G401 (cell line): ENCODE data around the gene MRGPRD. TPM values are rescaled to one million over a fixed set of nuclear protein-coding genes. Genes with fewer than 3 reads are reported as not detected.

Experiments used
- DNase-seq: peaks from one replicate; pipeline ENCODE4 v3.0.0-alpha.2; 2015; ENCODE audit warnings: low spot score
- in situ Hi-C: cut with HindIII; loops from 2 replicates; pipeline ENCODE4 v1.10.0; 2016; ENCODE audit warnings: low sequenced_read_pairs, mixed read lengths
- total RNA-seq: library from RNA; depleted of rRNA; stranded (reverse); fragments of >200 nt; shearing (Covaris generic); gene quantifications from 2 replicates; pipeline ENCODE4 v1.2.3, GENCODE V29; 2014; rRNA removed

MRGPRD gene, protein sequence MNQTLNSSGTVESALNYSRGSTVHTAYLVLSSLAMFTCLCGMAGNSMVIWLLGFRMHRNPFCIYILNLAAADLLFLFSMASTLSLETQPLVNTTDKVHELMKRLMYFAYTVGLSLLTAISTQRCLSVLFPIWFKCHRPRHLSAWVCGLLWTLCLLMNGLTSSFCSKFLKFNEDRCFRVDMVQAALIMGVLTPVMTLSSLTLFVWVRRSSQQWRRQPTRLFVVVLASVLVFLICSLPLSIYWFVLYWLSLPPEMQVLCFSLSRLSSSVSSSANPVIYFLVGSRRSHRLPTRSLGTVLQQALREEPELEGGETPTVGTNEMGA
- total RNA-seq, result not detected in 2 replicates

DNA sequence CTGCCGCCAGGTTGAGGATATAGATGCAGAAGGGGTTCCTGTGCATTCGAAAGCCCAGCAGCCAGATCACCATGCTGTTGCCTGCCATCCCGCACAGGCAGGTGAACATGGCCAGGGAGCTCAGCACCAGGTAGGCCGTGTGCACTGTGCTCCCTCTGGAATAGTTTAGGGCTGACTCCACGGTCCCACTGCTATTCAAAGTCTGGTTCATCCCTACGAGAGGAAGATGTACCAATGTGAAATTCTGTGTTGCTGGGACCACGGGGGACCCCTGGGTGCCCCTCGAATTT lies at the start of gene MRGPRD:
Gene MRGPRD (minus strand): TSS at position 211 of the 290 bp plus-strand sequence. CDS start 0 bp downstream, at position 211.
- no peak for DNase-seq
- in situ Hi-C loops, result no loop called here

DNA sequence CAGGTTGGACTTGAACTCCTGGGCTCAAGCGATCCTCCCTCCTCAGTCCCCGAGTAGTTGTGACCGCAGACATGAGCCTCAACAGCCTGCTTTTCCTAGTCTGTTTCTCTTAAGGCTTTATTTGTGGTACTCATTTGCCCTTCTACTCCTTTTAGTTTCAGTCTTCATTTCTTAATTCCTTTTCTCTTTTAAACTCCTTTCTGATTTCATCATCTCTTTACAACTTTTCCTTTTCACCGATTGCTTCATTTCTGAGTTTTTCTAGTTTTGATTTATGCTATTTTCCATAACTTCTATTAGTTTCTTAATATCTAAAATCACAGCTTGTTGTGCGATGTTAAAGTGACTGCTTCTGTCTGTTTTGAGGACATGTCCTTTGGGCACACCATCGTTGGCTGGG lies 49.5 kb upstream of the MRGPRD start:
- in situ Hi-C loops, result no loop called here

DNA sequence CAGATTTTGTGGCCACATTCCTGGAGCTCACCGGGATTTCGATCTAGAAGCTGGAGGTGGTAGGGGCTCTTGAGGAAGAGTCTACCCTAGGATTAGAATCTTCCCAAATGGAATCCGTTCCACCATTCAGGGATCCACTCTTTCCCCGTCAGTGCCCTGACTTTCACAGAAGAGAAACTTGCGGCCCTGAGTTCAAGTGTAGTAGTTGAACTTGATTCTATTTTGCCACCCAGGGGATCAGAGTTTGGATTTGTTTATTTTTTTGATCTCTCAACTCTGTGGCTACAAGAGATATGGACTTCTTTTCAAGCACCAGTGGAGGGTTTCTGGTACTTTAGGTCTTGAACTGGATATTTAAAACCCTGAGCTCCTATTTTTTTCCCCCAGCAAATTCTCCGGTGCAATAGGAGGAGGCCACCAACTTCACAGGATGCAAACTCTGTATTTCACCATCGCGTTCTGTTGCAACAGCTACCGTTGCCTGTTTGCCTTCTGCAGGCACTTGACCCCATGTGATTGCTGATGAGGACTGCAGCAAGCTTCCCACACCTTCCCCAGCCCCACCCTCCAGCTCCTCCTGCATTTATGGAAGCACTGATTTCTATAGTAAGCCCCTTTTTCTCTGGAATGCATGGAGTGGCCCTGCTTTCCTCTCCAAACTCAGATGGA lies 47.1 kb upstream of the MRGPRD start:
- DNase-seq, result no peak
- in situ Hi-C loops, result no loop called here

More for the DNA sequence above, 49.5 kb upstream of the MRGPRD start:
- DNase-seq, result no peak

DNA sequence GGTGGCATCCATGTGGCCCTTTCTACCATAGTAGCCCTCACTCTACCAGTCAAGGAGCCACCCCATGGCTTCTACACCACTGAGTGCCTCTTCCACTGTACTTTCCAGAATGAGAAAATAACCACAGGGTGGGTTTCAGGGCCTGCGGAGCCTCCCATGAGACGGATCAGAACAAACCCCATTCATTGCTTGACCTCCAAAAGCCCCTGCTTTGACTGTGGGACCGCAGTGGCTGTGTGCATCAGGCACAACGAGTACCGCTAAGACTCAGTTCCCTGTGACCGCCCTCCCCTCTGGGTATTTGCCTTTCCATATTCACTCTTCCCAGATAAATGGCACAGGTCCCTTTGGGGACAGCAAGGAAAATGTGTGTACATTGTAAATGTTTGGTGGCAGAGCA lies 43.7 kb upstream of the MRGPRD start:
- no peak for DNase-seq
- in situ Hi-C loops, result no loop called here

DNA sequence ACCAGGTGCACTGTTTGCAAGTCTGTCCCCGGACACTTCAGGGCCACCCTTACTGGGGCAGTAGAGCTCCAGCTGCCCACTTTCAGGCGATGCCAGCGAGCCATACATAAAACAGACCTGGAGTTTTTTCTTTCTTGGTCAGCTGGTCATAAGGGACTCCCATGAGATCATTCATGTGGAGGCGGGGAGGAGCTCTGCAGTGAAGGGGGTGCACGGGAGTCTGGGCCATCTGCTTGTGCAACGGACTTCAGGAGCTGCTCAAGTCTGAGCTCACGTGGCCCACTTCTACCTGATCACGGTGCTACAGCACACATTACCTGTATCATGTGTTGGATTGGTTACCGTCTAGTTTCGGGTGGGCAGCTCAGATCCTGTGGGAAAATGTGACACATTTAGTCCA lies 41.5 kb upstream of the MRGPRD start:
- in situ Hi-C loops, result no loop called here

DNA sequence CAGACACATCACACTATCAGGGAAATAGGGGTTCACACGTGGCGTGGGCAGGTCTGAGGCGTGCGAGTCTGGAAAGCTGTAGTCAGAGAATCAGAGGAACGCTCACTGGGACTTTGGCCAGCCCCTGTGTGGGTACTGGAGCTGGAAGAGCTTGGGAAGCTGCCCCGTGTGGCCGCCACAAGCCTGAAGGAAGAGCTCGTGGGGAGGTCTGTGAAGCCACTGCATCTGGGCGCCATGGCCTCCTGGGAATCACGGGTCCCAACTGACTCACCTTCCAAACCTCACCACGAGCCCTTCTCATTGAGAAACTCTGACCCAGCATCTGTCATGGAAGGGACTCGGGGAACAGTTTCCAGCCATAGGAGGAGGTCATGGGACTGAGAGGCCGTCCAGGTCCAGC lies 38.1 kb upstream of the MRGPRD start:
- in situ Hi-C loops, result no loop called here
- DNase-seq, result no peak

More for the DNA sequence above, 41.5 kb upstream of the MRGPRD start:
- no peak for DNase-seq

DNA sequence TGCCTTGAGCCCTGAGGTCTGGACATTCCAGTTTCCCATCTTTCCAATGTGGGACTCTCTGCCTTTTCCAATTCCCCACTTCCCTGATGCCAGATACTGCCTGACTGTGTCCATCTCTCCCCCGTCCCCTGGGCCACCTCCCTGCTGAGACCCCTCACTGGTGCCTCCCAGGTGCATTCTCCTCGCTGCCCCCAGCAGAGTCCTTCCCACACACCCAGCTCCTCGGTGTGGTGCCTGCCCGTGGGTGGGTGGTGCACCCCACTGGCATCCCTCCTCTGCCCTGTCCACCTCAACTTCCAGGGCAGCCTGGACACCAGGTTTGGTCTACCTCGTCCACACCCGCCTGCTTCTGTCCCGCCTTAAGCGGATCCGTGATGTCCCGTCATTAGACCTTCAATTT lies 37.2 kb upstream of the MRGPRD start:
- in situ Hi-C loops, result no loop called here
- DNase-seq, result no peak

DNA sequence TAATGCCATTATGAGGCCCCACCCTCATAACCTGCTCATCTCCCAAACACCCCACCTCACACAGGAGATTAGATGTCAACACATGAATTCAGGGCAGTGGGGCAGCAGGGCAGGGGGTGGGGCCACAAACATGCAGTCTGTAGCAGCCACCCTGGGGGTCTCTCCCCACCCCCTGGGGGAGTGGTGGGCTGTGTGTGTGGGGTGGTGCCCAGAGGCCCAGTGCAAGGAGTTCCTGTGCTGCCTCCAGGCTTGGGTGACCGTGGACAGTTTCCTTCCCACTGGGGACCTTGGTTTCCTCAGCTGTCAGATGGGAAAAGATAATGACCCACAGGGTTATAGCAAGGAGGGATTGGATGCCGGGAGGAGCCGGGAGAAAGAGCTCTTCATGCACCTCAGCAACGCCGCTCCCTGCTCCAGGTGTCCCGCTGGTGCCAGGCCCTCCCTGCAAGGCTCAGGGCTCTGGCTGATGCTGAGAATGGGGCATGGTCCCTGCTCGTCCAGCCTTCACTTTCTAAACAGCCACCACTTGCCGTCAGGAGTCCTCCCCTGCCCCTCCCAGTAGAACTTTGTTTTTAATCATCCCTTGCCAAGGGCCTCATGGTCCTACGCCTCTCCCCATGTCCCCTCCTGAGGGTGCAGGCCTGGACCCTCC lies 34.2 kb upstream of the MRGPRD start:
- in situ Hi-C loops, result no loop called here
- DNase-seq, result no peak

DNA sequence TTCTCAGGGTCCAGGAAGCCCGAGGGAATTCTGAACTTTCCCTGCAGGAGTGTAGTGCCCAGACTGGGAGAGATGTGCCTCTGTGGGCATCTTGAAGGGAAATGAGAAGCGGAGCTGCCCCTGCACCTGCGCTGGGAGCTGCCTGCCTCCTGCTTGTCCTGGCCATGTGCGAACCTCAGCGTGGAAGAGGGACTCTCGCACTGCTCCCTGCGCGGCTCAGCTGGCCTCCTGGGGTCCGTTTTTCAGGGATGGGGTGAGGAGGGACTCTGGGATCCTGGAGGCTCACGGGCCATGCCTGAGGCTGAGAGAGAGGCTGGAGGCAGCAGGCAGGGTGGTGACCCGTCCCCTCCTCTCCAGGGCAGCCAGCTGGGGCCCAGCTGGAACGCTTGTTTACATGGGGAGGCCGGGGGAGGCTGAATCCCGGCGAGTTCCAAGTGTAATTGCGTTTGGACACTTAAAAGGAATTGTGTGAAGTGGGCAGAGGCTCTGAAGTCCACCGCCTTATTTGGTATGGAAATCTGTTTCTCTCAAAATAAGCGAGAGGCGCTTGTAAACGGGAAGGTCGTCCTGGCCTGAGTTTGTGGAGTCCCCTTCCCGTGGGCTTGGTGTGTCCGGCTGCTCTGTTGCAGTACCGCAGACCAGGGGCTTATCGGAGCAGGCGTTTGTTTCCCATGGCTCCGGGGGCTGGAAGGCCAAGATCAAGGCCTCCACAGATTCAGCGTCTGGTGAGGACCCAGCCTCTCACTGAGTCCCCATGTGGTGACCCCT lies 33.5 kb upstream of the MRGPRD start:
- in situ Hi-C loops, result no loop called here
- no peak for DNase-seq

DNA sequence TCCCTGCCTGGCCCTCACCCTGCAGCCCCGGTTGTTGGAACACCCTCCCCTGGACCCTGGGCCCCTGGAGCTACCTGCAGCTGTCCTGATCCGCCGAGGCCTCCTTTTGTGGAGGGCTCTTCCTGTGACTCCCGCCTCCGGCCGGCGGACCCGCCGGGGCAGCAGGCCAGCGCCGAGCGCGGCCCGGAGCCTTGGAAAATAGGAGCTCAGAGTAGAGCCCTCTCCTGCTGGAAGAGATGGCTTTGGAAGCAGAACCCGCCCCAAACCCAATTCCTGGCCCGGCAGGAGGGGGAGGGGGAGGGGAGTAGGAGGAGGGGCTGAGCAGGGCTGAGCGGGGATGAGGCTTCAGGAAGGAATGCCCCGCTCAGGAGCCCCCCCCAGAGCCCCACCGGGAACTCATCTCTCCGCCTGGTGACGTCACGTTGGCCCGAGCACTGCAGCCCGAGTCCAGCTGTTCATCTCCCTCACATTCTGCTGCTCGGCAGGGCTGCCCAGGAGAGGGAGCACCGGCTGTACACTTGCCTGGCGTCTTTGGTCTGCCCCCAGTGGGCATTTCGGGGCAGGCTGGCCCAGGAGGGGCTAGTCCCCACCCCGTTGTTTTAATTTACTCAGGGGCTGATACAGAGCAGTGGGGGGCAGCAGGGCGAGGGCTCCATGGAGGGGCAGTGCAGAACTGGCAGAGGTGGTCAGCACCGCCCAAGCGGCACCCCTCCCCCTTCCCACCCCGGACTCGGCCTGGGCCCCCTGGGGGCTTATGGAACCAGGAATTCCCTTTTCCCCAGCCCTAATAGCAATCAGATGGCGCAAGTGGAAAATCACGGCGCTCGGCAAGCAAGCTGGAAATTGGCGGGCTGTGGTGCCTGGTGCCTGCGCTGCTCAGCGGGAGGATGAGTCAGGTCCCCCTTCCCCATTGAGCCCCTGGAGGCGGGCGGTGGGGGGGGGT lies 32.5 kb upstream of the MRGPRD start, which contains the start of gene MRGPRF:
Gene MRGPRF (minus strand): TSS at position 238 of the 943 bp plus-strand sequence. CDS start 3,345 bp downstream, outside the sequence.
- in situ Hi-C loops, result no loop called here
- peak; percentile 87 for DNase-seq

DNA sequence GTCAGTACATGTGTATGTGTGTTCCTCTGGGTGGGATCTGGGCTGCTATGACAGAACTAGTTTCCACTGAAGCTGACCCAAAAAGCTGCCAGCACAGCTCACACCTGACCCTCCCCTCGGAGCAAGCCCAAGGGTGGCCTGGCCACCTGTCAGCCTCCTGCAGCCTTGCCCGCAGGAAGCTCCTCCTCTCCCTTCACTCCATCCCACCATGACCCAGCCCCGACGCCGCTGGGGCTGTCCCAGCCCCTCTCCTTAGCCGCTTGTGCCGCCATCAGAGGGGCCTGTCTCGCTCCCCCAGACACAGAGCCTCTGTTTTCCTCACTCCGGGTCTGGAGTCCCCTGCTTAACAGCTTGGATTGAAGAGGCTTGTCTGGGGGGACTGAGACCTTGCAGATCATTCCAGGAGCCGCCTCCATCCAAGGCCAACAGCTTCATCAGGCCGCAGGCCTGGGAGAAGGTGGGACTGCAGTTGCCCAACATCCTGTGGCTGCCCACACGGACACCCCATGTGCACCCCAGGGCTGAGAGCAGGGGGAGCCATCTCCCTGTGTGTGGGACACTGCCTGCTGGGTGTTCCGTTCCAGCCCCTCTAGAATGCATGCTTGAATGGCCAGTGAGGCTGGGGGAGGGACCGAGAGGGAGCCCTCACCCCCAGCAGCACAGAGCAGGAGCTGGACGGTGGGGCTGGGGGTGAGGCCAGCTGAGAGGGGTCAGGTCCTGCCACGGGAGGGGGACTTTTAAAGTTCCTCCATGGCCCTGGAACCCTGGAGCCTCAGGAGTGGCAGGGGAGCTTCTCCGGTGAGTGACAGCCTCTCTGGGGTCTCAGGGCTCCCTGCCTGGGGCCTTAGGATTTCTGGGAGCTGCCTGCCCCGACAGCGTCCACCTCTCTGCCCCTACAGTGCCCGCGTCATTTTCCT lies 31.6 kb upstream of the MRGPRD start:
- DNase-seq, result no peak
- in situ Hi-C loops, result no loop called here

DNA sequence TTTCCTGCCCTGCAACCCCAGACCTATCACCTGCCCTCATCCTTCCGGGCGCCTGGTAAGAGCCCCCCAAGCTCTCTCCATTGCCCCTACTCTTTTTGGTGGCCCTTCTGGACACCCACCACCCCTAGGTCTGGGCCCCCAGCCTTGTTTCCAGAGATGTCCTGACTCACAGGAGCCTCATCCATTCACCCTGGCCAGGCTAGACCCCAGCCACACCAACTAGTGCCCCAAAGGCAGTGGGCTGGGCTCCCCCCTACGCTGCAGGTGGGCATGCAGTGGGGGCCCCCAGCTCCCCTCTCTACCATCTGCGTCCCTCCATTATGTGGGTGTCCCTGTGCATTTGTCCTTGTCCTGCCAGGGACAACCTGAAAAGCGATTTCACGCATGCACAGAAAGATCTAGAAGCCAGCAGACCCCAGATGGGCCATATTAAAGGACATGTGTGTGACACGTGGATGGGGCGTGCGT lies 30.9 kb upstream of the MRGPRD start:
- DNase-seq, result no peak
- in situ Hi-C loops, result no loop called here

DNA sequence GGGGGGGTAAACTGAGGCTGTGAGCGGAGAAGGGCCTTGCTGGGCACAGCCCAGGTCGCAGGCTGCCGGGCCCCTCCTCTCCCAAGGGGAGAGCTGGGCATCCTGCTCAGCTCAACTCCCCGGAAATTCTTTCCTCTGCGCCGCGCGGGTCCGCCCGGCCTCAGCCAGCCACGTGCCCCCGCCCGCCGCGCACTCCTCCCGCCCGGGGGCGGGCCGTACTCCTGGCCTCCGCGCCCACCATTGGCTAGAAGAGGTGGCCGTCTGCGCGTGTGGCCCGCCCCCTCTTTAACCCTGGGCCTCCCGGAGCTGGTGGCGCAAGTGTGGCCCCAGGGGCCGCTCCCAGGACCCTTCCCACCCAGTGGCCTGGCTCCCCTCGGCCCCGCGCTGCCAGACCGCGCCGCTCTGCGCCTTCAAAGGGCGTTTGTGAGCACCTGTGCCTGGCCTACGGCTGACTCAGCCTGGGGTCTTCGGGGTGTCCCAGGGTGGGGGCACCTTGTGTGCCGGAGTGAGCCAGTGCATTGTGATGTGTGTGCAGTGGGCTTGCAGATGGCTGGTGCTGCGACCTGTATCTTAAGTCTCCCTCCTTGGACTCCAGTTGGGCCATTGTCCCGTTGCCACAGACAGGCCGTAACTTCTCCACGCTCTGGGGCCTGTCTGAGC lies 30.3 kb upstream of the MRGPRD start:
- in situ Hi-C loops, result no loop called here
- DNase-seq, result peak; percentile 85

DNA sequence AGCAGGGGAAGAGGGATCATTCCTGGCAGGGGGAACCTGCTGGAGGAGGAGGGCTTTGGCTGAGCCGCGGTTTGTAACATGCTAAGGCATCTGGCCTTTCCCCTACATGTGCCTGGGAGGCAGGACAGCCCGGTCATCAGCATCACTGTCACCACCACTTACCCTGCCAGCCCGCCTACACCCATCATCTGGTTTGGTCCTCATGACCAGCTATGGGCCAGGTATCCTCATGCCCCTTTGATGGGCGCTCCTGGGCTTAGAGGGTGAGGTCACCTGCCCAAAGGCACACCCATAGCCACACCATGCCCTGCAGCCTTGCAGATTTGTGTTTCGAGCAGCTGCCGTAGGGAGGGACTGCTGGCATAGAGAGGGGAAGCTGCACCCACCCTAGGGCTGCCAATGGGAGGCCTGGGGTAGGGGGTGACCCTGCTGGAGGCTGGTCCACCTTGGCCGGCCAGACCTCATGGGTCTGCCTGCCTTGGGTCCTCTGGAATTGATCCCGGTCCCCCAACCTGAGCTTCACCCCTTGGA lies 29.6 kb upstream of the MRGPRD start:
- in situ Hi-C loops, result no loop called here

DNA sequence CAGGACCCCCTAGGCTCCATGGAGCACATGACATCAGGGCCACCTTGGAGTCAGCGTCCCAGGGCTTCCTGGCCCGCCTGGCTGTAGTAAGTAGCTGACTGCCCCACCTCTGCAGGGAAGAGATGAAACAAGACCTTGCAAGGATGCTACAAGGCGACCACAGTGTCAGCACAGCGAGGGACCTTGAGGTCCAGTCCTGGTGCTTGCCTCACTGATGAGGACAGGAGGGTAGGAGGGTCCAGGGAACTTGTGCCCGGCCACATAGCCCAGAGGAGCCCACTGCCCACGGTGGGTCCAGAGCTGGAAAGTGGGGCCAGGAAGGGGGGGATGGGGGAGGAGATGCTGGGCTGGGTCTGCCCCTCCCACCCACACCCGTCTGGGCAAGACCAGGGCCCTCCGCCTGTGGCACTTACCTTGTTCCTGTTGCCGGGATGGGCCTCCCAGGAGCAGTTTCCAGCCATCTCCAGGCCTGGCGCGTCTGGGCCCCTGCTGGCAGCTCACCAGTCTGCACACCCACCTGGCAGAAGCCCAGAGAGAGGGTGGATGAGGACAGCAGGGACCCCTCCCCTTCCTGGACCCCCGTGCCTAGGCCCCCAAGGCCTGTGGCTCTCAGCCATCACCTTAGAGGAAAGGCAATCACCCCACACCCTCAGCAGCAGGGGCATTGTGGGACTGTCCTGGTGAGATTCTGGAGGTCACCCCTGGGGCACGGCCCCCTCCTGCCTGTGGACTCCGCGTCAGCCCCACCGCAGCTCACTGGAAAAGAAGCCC lies 28.8 kb upstream of the MRGPRD start:
- no peak for DNase-seq
- in situ Hi-C loops, result no loop called here

More for the DNA sequence above, 29.6 kb upstream of the MRGPRD start:
- peak; percentile 53 for DNase-seq
